ENCODE data around the gene LMBR1L.
"Not testable (repeated sequence)": the region's sequence is repeated elsewhere in the genome, so short reads cannot be mapped to it uniquely, and the experiment has no call there.

Gene LMBR1L, protein sequence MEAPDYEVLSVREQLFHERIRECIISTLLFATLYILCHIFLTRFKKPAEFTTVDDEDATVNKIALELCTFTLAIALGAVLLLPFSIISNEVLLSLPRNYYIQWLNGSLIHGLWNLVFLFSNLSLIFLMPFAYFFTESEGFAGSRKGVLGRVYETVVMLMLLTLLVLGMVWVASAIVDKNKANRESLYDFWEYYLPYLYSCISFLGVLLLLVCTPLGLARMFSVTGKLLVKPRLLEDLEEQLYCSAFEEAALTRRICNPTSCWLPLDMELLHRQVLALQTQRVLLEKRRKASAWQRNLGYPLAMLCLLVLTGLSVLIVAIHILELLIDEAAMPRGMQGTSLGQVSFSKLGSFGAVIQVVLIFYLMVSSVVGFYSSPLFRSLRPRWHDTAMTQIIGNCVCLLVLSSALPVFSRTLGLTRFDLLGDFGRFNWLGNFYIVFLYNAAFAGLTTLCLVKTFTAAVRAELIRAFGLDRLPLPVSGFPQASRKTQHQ

DNA sequence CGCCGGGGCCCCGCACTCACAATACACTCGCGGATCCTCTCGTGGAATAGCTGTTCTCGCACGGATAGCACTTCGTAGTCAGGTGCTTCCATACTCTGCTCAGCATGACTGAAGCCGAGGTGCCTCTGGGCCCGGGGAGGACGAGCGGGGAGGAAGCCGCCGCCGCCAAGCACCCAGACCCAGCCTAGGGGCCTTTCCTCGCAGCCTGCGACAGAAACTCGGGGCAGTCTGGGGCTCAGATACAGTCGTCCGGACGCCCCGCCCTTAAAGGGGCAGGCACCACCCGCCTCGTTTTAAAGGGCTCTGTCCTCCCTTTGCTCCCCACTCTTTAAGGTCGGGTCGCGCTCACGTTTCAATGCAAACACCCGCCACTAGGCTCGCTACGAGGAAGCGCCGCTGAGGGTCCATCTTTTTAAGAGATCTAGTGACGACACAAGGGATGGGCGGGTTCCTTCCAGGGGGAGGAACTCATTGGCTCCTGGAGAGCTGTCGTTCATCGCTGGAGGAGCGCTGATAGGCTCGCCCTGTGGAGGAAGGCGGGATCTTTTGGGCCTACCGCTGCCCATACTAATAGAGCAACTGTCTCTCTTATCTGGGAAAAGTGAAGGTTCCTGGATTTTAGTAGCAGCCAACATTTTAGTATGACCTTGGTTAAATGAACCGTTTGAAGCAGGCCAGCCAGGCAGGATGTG, at the start of gene LMBR1L:
Gene LMBR1L, minus strand, starts transcription at position 384 of the 692 bp plus-strand sequence. Its CDS starts 292 bp downstream, at position 92.
- DNase-seq: peak; percentile 86 to 90

DNA sequence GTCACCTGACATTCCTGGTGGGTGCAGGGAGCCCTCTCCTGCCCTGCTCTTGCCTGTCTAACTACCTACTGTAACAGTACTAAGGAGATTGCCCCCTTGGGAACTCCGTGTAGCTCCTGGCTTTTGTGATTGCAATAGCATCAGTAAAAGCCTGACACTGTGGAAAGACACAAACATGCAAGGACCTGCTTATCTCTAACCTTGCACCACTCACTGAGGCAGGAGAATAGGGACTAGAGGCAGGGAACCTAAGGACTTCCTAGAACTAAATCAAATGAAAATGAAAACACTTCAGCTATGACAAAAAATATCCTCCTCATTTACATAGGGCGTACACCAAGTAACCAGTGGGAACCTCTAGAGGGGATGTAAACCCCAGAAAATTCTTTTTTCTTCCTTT, 49.8 kb upstream of the LMBR1L start:
- DNase-seq: no peak

DNA sequence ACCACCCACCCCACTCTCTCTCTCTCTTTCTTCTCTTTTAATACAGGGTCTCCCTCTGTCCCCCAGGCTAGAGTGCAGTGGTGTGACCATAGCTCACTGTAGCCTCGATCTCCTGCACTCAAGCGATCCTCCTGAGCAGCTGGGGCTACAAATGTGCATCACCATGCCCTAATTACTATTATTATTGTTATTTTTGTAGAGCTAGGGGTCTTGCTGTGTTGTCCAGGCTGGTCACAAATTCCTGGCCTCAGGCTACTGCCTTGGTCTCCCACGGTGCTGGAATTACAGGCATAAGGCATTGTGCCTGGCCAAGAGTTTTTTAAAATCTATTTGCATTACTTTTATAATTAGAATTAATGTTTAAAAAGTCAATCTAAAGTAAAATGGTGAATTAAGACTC, 43.6 kb upstream of the LMBR1L start:
- no peak for DNase-seq

DNA sequence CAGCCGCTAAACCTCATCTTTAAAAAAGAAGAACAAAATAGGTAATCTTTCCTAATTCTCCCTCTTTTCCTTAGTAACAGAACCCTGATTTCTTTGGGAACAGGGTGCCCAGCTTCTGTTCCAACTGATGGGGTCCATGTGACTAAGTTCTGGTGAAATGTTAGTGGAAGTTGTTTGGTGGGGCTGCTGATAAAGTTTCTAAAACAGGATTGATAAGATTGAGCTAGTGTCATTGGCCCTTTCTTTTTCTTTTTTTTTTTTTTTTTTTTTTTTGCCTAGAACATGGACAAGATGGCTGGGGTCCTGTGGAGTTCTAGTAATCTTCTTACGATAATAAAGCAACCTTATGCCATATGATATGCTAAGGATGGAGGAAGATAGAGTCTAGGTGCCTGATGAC, 36.7 kb upstream of the LMBR1L start:
- no peak for DNase-seq

DNA sequence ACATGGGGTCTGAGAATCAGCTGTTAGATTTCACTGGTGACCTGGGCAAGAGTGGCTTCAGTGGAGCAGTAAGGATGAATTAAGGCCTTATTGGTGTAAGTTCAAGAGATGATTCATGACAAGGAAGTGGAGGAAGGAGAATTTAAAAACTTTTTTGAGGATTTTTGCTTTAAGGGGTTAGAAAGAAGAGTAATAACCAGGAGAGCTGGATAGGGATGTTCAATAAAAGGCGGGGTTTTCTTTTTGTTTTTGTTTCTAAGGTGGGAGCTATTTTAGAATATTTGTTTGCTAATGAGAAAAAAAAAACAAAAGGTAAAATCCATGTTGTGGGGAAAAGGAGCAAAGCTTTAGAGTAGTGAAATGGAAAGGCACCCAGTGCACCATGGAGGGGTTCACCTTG, 35.8 kb upstream of the LMBR1L start:
- DNase-seq: no peak

DNA sequence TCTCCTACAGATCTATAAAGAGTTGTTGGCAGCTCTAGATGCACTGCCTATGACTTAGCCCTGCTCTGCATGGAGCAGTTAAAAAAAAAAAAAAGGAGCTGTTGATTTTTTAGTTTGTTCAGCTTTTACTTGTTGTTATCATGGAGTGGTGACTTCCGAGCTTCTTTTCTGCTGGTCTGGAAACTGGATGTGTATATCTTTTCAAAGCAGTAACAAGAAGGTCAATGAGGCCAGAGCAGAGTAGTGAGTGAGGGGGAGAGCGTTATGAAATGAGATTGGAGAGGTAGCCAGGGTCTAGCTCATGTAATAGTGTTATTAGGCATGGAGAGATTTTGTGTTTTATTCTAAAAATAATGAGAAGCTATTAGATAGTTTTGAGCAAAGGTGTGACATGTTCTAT, 33.7 kb upstream of the LMBR1L start:
- DNase-seq: no peak

DNA sequence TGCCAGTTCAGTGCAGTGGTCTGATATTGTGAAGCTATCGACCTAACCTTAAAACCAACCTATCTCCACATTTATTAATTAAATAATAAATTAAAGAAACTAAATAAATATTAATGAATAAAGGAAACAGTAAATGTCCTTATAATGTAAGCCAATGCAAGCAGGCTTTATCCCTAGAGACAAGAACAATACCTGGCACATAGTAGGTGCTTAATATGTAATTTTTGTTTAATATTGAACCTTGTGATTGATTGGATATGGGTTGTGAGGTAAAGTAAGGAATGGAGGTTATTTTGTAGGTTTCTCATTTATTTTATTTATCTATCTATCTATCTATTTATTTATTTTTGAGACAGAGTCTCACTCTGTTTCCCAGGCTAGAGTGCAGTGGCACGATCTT, 28.4 kb upstream of the LMBR1L start:
- DNase-seq: no peak

DNA sequence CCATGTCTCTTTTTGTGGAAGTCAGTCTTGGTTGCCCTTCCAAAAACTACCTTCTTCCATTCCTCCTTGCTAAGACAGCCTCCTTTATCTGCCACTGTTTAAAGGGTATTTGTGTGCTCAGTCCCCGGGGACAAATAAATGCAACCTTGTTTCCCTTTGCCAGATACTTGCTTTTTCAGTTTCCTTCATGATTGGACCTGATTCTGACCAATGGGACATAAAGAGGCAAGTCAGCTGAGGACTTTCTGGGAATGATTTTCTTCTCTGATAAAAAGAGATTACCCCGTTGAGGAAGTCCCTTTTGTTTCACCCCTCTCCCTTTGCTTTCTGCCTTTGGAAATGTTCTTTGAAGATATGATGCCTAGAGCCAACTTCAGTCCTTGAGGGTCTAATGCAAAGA, 27.9 kb upstream of the LMBR1L start:
- no peak for DNase-seq

DNA sequence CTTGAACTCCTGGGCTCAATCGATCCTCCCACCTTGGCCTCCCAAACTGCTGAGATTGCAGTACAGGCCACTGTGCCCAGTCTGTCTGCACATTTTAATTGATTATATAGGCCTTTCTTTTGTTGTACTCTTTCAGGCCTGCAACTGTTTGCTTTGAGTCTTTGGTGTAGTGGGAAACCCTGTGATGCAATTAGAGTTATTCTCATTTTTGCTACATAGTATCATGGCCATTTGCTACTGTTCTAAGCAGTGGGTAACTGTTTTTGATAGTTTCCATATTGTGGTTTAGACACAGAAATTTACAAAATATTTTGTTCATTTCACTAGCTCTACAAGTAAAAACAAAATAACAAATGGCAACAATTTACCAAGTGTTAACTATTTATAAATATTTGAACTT, 26.8 kb upstream of the LMBR1L start:
- DNase-seq: no peak

DNA sequence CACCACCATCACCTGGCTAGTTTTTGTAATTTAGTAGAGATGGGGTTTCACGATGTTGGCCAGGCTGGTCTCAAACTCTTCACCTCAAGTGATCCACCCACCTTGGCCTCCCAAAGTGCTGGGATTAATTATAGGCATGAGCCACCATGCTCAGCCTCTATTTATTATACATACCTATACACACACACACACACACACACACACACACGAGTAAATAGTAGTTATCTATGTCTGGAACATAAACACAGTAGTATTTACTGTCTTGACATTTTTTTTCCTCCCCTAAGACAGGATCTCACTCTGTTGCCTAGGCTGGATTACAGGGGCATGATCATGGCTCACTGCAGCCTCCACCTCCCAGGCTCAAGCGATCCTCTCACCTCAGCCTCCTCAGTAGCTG, 26.4 kb upstream of the LMBR1L start:
- not testable (repeated sequence) for DNase-seq

DNA sequence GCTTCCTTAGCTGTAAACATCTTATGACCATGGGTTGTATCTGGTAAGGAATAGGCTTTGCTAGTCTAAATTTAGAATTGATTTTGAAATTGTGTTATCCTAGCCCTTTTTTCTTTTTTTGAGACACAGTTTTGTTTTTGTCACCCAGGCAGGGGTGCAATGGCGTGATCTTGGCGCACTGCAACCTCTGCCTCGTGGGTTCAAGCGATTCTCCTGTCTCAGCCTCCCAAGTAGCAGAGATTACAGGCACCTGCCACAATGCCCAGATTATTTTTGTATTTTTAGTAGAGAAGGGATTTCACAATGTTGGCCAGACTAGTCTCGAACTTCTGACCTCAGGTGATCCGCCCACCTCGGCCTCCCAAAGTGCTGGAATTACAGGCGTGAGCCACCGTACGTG, 22.9 kb upstream of the LMBR1L start:
- no peak for DNase-seq

DNA sequence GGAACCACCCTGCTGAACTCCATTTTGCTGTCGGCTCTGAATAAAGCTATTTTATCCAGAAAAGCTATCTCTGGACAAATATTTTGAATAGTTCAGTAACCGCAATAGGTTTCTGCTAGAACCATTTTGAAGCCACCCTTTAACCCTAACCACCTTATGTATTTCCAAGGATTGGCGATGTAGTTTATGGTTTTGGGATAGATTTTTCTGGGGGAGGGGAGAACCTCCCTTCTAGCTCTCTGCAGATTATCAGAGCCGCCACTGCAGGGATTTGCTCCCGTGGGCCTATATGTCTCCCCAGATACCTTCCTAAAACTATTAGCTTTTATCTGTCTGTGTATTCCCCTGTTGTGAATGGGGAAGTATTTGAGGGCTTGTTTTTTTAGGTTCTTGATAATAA, 22.4 kb upstream of the LMBR1L start:
- no peak for DNase-seq

DNA sequence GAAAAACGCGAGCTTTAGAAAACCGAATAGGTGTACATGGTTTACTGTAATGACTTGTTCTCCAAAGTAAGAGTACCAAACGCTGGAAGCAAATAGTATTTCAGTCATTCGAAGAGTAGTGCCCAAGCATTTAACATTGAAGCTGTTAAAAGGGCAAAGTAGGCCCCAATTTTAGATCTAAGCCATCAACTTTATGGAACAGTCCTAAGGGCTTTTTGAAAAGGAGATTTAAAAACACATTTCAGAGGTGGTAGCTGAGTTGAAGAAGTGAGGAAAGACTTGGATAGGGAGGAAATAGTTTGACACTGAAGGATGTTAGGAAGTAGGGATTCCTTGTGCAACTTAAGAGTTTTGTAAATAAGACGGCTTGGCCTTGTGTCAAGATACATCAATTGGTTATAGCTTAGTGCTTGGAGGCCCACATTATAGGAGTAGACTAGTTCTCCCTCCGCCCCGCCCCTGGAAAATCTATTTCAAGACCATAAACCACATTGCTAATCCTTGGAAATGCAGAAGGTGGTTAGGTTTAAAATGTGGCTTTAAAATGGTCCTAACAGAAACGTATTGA, 21.3 kb upstream of the LMBR1L start:
- no peak for DNase-seq

DNA sequence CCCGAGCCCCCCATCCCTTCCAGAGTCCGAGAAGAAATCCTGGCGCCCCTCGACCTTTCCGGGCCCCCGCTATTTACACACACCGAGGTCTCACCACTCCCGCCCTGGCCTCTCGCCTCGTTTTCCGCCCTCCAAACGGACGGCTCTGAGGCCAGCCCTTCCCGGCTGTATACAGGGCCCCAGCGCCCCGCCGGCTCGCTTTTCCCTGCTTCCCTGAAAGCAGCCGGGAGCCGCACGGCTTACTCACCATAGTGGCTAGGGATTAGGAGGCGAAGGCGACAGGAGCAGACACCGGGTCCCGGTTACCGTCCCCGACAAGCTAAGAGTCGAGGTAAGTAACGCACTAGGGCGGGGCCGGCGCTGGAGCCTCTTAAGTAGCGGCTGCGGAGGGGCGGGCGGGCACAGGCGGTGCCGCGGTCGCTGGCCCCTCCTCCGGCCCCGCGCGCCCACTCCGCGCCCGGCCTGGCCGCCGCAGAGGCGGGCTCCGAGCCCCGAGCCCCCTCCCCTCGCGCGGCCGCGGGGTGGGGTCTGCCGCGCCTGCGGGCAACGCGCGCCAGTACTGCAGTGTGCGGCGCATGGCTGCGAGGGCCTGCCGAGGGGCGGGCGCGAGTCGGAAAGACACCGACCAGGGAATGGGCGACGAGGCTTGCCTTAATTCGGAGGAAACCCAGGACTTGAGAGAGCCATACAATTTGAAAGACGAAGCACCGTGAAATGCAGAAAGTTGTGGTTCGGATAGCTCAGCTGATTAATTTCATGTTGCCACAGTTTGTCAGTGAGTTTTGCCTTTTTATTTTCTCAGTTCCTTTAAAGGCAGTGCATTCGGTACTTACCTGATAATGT, 20.6 kb upstream of the LMBR1L start, which contains the start of gene TUBA1B:
Gene TUBA1B, minus strand, starts transcription at position 345 of the 843 bp plus-strand sequence. Its CDS starts 95 bp downstream, at position 250.
- DNase-seq: peak; percentile 87 to 94

DNA sequence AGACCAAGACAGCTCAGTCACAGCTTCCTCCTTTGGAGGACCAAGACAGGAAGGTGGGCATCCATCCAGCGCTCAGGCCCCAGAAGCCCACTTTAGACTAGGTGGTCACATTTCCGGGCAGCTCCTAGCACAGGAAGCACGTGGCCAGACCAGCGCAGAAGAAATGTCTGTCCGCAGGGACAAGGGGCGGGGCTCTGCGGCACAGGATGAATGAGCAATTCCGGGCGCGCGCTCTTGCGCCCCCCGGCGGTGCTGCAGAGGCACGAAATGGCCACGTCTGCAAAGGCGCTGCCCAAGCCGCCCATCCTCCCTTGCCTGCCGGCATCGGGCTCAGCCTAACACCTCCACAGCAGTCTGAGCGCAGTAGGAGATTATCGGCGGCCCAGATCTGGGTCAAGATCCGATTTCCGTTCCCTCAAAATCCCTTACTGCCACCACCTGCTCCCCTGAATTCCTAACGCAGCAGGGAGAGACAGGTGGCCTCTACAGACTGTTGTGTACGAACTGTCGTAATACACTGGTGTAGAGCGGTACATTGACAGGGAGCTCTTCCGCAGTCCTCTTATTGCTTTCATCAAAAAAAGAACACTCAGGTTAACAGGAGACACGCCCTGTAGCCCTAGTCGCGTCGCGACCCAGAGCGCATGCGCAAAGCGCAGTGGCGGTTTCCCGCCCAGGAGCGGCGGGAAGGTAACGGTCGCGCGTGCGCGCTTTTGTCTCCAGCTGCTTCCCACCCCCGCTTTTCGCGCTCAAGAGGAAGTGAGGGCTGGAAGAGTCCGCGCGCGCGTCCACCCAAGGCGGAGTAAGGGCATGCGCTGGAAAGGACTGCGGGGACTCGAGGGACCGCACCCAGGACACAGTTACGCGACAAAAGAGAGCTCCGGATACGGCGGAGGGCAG, 19.8 kb upstream of the LMBR1L start:
- DNase-seq: peak; percentile 89 to 91

DNA sequence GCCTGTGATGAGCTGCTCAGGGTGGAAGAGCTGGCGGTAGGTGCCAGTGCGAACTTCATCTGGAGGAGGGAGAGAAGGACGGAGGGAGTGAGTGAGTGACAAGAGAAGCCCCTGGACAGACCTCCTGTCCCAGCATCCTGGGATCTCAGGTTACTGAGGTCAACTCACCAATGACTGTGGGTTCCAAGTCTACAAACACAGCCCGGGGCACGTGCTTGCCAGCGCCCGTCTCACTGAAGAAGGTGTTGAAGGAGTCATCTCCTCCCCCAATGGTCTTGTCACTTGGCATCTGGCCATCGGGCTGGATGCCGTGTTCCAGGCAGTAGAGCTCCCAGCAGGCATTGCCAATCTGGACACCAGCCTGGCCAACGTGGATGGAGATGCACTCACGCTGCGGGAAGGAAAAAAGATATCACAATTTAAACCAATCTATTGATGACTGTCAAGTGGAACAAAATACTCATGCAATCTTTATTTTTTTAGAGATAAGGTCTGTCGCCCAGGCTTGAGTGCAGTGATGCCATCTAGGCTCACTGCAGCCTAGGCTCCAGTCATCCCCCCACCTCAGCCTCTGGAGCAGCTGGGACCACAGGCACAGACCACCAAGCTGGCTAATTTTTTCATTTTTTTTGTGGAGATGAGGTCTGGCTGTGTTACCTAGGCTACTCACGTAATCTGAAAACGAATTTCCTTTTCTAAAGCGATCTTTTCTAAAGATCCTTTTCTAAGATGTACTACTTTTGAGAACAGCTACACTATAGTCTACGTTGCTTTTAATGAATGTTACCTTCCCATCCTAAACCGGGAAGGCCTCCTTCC, 18.9 kb upstream of the LMBR1L start:
- no peak for DNase-seq

DNA sequence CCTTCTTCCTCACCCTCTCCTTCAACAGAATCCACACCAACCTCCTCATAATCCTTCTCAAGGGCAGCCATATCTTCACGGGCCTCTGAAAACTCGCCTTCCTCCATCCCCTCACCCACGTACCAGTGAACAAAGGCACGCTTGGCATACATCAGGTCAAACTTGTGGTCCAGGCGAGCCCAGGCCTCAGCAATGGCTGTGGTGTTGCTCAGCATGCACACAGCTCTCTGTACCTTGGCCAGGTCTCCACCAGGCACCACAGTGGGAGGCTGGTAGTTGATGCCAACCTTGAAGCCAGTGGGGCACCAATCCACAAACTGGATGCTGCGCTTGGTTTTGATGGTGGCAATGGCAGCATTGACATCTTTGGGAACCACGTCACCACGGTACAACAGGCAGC, 17.3 kb upstream of the LMBR1L start:
- not testable (repeated sequence) for DNase-seq

DNA sequence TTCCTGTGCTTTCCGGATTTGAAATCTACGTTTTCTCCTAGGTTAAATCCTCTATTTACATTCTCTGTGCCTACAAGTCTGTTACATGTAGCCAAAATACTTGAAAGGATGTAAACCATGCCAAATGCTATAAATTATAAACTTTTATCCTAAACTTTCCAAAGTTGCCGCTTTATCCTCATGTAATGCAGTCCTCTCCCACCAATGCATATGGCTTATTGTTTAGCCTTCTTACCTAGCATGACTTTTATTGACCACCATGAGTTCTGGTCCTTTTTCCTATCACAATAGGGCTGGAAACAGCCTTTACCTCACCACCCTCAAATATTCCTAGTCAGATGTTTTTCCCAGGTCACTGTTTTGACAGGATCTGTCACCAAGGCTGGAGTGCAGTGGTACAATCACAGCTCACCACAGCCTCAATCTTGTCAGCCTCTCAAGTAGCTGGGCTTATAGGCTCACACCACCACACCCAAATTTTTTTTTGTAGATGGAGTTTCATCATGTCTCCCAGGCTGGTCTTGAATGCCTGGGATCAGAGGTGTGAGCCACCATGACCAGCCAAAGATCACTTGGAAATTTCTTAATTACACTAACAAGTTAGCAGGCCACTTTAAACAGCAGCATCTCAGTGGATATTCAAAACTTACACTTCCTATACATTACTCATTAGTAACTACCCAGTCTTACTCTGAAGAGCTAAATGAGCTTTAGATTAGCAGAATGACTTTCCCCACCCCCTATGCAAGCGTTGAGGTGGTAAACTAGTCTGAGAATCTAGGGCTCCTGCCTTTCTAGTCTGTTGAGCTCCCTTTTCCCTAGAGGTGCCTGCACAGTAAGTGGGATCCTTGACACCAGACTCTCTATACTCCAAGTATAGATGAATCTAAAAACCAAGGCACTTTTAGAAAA, 16.5 kb upstream of the LMBR1L start:
- DNase-seq: peak in 1 of 2 donors; percentile 11

DNA sequence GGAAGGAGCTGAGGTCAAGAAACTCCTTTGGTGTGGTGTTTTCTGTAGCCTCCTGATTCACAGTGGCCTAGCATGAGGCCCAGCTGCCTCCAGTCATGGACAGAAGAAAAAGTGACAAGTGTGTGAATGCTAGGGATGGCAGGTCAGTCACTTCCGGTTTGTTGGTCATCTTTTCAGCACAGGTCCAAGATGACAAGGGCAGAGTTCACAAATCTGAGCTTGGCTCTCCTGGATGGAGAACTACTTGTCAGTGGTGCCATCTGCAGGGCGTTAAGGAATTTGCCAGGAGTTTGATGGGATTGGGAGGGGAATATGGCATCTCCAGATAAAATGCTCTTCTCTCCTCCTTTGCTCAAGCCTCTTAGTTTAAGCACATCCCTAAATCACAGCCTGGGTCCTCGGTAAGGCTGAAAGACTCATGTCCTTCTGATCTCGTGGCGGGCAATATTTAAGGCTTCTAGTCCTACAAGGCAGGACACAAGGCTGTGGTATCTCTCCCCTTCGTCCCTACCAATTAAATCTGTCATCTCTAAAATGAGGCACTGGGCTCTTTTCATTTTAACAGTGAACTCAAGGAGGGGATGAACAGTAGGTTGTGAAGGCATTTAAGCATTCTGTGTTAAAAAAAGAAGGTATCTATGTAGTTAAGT, 10.5 kb upstream of the LMBR1L start:
- no peak for DNase-seq

All from stimulated activated CD4-positive, alpha-beta T cell treated with anti-CD3 and anti-CD28 coated beads, Interleukin-2, amount 100 ng/mL, for 48 hours (primary cell).